H1 (cell line): ENCODE measurements around the gene BICRAL. TPM values are rescaled to one million over a fixed set of nuclear protein-coding genes. Genes with fewer than 3 reads are reported as not detected.

ENCODE experiments used
- CEBPB ChIP-seq: IDR thresholded peaks from 2 replicates; pipeline ENCODE4 v1.6.1; 2012; ENCODE audit warnings: low read depth, low read length
- FOSL1 ChIP-seq: IDR thresholded peaks from 2 replicates; pipeline ENCODE4 v1.6.1; 2011; ENCODE audit warnings: mild to moderate bottlenecking, low read depth, low read length, moderate library complexity; ENCODE audit not compliant: insufficient read depth
- HDAC2 ChIP-seq, 2 experiments: fragments of 300-600 bp in 1 of 2; sonication (generic) in 1 of 2; IDR thresholded peaks; 2 replicates each; pipeline ENCODE4 v1.6.1; 2011 to 2012; ENCODE audit warnings: low read depth in 2 of 2, low read length in 2 of 2, mild to moderate bottlenecking in 2 of 2, moderate library complexity in 2 of 2, borderline replicate concordance in 1 of 2, inconsistent platforms in 1 of 2
- HDAC6 ChIP-seq: IDR thresholded peaks from one replicate; pipeline ENCODE4 v1.7.1; 2012; ENCODE audit warnings: low read depth, mild to moderate bottlenecking, inconsistent platforms, low read length, moderate library complexity
- MAX ChIP-seq: IDR thresholded peaks from 2 replicates; pipeline ENCODE4 v1.6.1; 2012; ENCODE audit warnings: inconsistent platforms
- RFX5 ChIP-seq: IDR thresholded peaks from 2 replicates; pipeline ENCODE4 v1.6.1; 2011; ENCODE audit warnings: low read depth, low read length, improper control_type of control experiment, borderline replicate concordance
- RNF2 ChIP-seq: fragments of 200-900, 300-1000 bp; sonication (generic); IDR thresholded peaks from 2 replicates; pipeline ENCODE4 v1.7.1; 2016; ENCODE audit warnings: borderline replicate concordance, low read depth, mild to moderate bottlenecking, antibody characterized with exemption, low read length; ENCODE audit not compliant: poor library complexity, severe bottlenecking; ENCODE audit errors: missing control alignments
- SRF ChIP-seq: IDR thresholded peaks from 2 replicates; pipeline ENCODE4 v1.6.1; 2011; ENCODE audit warnings: mild to moderate bottlenecking, low read depth, low read length, moderate library complexity
- YY1 ChIP-seq: IDR thresholded peaks from 2 replicates; pipeline ENCODE4 v1.6.1; 2011; ENCODE audit warnings: low read depth, mild to moderate bottlenecking, low read length
- polyA plus RNA-seq, 7 experiments: library from polyadenylated mRNA; depleted of rRNA in 3 of 7; stranded (reverse) in 5 of 7; unstranded in 2 of 7; fragments of >200 nt in 5 of 7; fragments of 200-250 nt in 2 of 7; gene quantifications; 1 replicate in 5 of 7; 2 replicates in 1 of 7; 4 replicates in 1 of 7; pipeline versions ENCODE4 v1.2.1 to v1.2.3, GENCODE V29; 2011 to 2013; ENCODE audit warnings: missing spikeins in 2 of 7, mixed read lengths in 2 of 7
- total RNA-seq: library from RNA; stranded (reverse); fragmentation: NEBNext Ultra II Directional; extraction: Animal tissue kit (Norgen Biotek cat#: 25700); gene quantifications from 2 replicates; pipeline ENCODE4 v1.2.1, GENCODE V29; 2021
- TF ChIP-seq, protein P1 (sequence below): fragments of 300-600 bp; sonication (generic); IDR thresholded peaks from 2 replicates; pipeline ENCODE4 v1.7.1; 2012; ENCODE audit warnings: low read length, moderate library complexity, mild to moderate bottlenecking, inconsistent platforms; ENCODE audit not compliant: insufficient replicate concordance
- TF ChIP-seq, protein P2 (sequence below): IDR thresholded peaks from 2 replicates; pipeline ENCODE4 v1.6.1; 2011; ENCODE audit warnings: low read depth, mild to moderate bottlenecking, low read length; ENCODE audit not compliant: insufficient read depth

BICRAL gene
- total and polyA plus RNA-seq, 2 of the 8 experiments (the other 6 are each of a cell fraction or from before 2014, with no cell fraction given): 9.4 to 12.2 TPM

GRCh38 chr6:42845327-42845694 lies 63.5 kb downstream of the BICRAL start (continued):
- TF ChIP-seq, protein P1, sequence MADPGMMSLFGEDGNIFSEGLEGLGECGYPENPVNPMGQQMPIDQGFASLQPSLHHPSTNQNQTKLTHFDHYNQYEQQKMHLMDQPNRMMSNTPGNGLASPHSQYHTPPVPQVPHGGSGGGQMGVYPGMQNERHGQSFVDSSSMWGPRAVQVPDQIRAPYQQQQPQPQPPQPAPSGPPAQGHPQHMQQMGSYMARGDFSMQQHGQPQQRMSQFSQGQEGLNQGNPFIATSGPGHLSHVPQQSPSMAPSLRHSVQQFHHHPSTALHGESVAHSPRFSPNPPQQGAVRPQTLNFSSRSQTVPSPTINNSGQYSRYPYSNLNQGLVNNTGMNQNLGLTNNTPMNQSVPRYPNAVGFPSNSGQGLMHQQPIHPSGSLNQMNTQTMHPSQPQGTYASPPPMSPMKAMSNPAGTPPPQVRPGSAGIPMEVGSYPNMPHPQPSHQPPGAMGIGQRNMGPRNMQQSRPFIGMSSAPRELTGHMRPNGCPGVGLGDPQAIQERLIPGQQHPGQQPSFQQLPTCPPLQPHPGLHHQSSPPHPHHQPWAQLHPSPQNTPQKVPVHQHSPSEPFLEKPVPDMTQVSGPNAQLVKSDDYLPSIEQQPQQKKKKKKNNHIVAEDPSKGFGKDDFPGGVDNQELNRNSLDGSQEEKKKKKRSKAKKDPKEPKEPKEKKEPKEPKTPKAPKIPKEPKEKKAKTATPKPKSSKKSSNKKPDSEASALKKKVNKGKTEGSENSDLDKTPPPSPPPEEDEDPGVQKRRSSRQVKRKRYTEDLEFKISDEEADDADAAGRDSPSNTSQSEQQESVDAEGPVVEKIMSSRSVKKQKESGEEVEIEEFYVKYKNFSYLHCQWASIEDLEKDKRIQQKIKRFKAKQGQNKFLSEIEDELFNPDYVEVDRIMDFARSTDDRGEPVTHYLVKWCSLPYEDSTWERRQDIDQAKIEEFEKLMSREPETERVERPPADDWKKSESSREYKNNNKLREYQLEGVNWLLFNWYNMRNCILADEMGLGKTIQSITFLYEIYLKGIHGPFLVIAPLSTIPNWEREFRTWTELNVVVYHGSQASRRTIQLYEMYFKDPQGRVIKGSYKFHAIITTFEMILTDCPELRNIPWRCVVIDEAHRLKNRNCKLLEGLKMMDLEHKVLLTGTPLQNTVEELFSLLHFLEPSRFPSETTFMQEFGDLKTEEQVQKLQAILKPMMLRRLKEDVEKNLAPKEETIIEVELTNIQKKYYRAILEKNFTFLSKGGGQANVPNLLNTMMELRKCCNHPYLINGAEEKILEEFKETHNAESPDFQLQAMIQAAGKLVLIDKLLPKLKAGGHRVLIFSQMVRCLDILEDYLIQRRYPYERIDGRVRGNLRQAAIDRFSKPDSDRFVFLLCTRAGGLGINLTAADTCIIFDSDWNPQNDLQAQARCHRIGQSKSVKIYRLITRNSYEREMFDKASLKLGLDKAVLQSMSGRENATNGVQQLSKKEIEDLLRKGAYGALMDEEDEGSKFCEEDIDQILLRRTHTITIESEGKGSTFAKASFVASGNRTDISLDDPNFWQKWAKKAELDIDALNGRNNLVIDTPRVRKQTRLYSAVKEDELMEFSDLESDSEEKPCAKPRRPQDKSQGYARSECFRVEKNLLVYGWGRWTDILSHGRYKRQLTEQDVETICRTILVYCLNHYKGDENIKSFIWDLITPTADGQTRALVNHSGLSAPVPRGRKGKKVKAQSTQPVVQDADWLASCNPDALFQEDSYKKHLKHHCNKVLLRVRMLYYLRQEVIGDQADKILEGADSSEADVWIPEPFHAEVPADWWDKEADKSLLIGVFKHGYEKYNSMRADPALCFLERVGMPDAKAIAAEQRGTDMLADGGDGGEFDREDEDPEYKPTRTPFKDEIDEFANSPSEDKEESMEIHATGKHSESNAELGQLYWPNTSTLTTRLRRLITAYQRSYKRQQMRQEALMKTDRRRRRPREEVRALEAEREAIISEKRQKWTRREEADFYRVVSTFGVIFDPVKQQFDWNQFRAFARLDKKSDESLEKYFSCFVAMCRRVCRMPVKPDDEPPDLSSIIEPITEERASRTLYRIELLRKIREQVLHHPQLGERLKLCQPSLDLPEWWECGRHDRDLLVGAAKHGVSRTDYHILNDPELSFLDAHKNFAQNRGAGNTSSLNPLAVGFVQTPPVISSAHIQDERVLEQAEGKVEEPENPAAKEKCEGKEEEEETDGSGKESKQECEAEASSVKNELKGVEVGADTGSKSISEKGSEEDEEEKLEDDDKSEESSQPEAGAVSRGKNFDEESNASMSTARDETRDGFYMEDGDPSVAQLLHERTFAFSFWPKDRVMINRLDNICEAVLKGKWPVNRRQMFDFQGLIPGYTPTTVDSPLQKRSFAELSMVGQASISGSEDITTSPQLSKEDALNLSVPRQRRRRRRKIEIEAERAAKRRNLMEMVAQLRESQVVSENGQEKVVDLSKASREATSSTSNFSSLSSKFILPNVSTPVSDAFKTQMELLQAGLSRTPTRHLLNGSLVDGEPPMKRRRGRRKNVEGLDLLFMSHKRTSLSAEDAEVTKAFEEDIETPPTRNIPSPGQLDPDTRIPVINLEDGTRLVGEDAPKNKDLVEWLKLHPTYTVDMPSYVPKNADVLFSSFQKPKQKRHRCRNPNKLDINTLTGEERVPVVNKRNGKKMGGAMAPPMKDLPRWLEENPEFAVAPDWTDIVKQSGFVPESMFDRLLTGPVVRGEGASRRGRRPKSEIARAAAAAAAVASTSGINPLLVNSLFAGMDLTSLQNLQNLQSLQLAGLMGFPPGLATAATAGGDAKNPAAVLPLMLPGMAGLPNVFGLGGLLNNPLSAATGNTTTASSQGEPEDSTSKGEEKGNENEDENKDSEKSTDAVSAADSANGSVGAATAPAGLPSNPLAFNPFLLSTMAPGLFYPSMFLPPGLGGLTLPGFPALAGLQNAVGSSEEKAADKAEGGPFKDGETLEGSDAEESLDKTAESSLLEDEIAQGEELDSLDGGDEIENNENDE: no peak
- no peak for TF ChIP-seq HDAC2 (IDR thresholded peaks at IDR 0.05; ENCODE audit: borderline replicate concordance in 1 of 2, low read depth in 2 of 2, low read length in 2 of 2)
- TF ChIP-seq, protein P2, sequence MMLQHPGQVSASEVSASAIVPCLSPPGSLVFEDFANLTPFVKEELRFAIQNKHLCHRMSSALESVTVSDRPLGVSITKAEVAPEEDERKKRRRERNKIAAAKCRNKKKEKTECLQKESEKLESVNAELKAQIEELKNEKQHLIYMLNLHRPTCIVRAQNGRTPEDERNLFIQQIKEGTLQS: no peak
- no peak for TF ChIP-seq FOSL1
- no peak for TF ChIP-seq CEBPB
- no peak for TF ChIP-seq SRF
- no peak for TF ChIP-seq HDAC6
- no peak for TF ChIP-seq MAX
- no peak for TF ChIP-seq YY1
- TF ChIP-seq RFX5: no peak
- TF ChIP-seq RNF2: no peak
